ENCODE measurements around the gene CDK2AP2. TPM values are rescaled to one million over a fixed set of nuclear protein-coding genes. Genes with fewer than 3 reads are reported as not detected.

Gene CDK2AP2
- total and polyA plus RNA-seq, 9 of the 15 experiments (the other 6 are each of a cell fraction or from before 2014, with no cell fraction given) = 4.4 to 47.4 (median 21.7) TPM

- TF ChIP-seq ARID3B (CRISPR knock-in tag; IDR thresholded peaks at IDR 0.05; ENCODE audit: borderline replicate concordance) (no peak), HMG20A (CRISPR knock-in tag; conservative IDR thresholded peaks at IDR 0.05) (no peak), MGA (IDR thresholded peaks at IDR 0.05) (peak; percentile 86), ZNF140 (CRISPR knock-in tag; IDR thresholded peaks at IDR 0.05) (no peak), THRB (CRISPR knock-in tag; conservative IDR thresholded peaks at IDR 0.05) (no peak), XRCC4 (IDR thresholded peaks at IDR 0.05; ENCODE audit: extremely low read depth, insufficient read depth, insufficient read length) (no peak), ZBTB2 (IDR thresholded peaks at IDR 0.05) (no peak), PCBP2 (IDR thresholded peaks at IDR 0.05; ENCODE audit: low read depth, low read length, poor library complexity, severe bottlenecking) (no peak), LEF1 (IDR thresholded peaks at IDR 0.05) (no peak), RBFOX2 (IDR thresholded peaks at IDR 0.05; ENCODE audit: low read depth, low read length) (peak; percentile 90)
Observed at GRCh38 chr11:67464411-67465188, 43.4 kb downstream of the CDK2AP2 start (continued).
